PC-3 (cell line): ENCODE results near the gene MOB2. TPM values are rescaled to one million over a fixed set of nuclear protein-coding genes. Genes with fewer than 3 reads are reported as not detected.

Experiments used
- ATAC-seq: fragments of 200-7000 bp; cut with Tn5 transposase; 2 replicates; pipeline ENCODE4 v1.9.1; 2020; ENCODE audit warnings: mild to moderate bottlenecking, moderate library complexity
- BruUV-seq: library from RNA; stranded (reverse); fragments of 400-500 nt; replicated peaks from 2 replicates; lab custom pipeline; 2021; lab: Mats Ljungman, UMichigan
- CTCF ChIA-PET: fragments of 300-600 bp; sonication (Branson Sonifier 250); formaldehyde crosslinking; loops from one replicate; lab custom pipeline; 2022; ENCODE audit warnings: antibody characterized with exemption; lab: Charles Lee
- POLR2A ChIA-PET: fragments of 300-600 bp; sonication (Branson Sonifier 250); formaldehyde crosslinking; loops from one replicate; lab custom pipeline; 2022; ENCODE audit warnings: antibody characterized with exemption; ENCODE audit not compliant: unreplicated experiment; lab: Charles Lee
- DNase-seq: peaks from one replicate; pipeline ENCODE4 v3.0.0-alpha.2; 2015
- H2AFZ ChIP-seq: fragments of 300-600 bp; sonication (generic); 2 replicates; pipeline ENCODE4 v1.6.0; 2016; ENCODE audit warnings: antibody characterized with exemption, low read length
- H3F3A ChIP-seq: fragments of 300-600 bp; sonication (generic); one replicate; pipeline ENCODE4 v1.6.0; 2017; ENCODE audit warnings: antibody characterized with exemption, low read length, control low read depth, mild to moderate bottlenecking; ENCODE audit not compliant: unreplicated experiment
- H3K27ac ChIP-seq: fragments of 300-600 bp; sonication (generic); 2 replicates; pipeline ENCODE4 v1.5.1; 2016; ENCODE audit warnings: mild to moderate bottlenecking, low read length
- H3K27me3 ChIP-seq: fragments of 300-600 bp; sonication (generic); 2 replicates; pipeline ENCODE4 v1.6.1; 2016; ENCODE audit warnings: low read length, mixed read lengths
- H3K36me3 ChIP-seq: fragments of 300-600 bp; sonication (generic); 2 replicates; pipeline ENCODE4 v1.6.1; 2016; ENCODE audit warnings: low read depth, mixed run types, low read length, mixed read lengths
- H3K4me1 ChIP-seq: fragments of 300-600 bp; sonication (generic); 2 replicates; pipeline ENCODE4 v1.5.1; 2016; ENCODE audit warnings: low read length; ENCODE audit not compliant: insufficient read depth
- H3K4me2 ChIP-seq: fragments of 300-600 bp; sonication (generic); 2 replicates; pipeline ENCODE4 v1.6.0; 2016; ENCODE audit warnings: low read length
- H3K4me3 ChIP-seq: fragments of 300-600 bp; sonication (generic); 2 replicates; pipeline ENCODE4 v1.5.1; 2016; ENCODE audit warnings: mild to moderate bottlenecking, low read length, mixed read lengths
- H3K79me2 ChIP-seq: fragments of 300-600 bp; sonication (generic); 2 replicates; pipeline ENCODE4 v1.6.1; 2017; ENCODE audit warnings: low read length, mixed read lengths
- H3K9ac ChIP-seq: fragments of 300-600 bp; sonication (generic); 2 replicates; pipeline ENCODE4 v1.6.0; 2016; ENCODE audit warnings: mild to moderate bottlenecking, low read length
- H3K9me2 ChIP-seq: fragments of 300-600 bp; sonication (generic); replicated peaks from 2 replicates; pipeline ENCODE4 v1.6.1; 2016; ENCODE audit warnings: mixed run types, low read length, mixed read lengths
- H3K9me3 ChIP-seq: fragments of 300-600 bp; sonication (generic); 2 replicates; pipeline ENCODE4 v1.6.1; 2016; ENCODE audit warnings: low read length, mixed read lengths
- H4K20me1 ChIP-seq: fragments of 300-600 bp; sonication (generic); 2 replicates; pipeline ENCODE4 v1.6.1; 2016; ENCODE audit warnings: low read length, mixed read lengths
- EZH2 ChIP-seq: fragments of 300-600 bp; sonication (generic); IDR thresholded peaks from one replicate; pipeline ENCODE4 v1.6.1; 2017; ENCODE audit warnings: antibody characterized with exemption, mild to moderate bottlenecking, low read length; ENCODE audit not compliant: unreplicated experiment
- EZH2phosphoT487 ChIP-seq: fragments of 300-600 bp; sonication (generic); IDR thresholded peaks from 2 replicates; pipeline ENCODE4 v1.6.1; 2018; ENCODE audit warnings: mild to moderate bottlenecking, antibody characterized with exemption, low read length, borderline replicate concordance
- intact Hi-C: fragments of 100-400 bp; cut with micrococcal nuclease; formaldehyde crosslinking; loops from 2 replicates; pipeline ENCODE4 v1.9.0; 2023
- total RNA-seq: library from RNA; depleted of rRNA; stranded (reverse); fragments of >200 nt; gene quantifications from 2 replicates; pipeline ENCODE4 v1.2.3, GENCODE V29; 2014
- TF ChIP-seq, protein P1 (sequence below): fragments of 300-600 bp; sonication (generic); conservative IDR thresholded peaks from 2 replicates; pipeline ENCODE4 v1.5.1; 2017; ENCODE audit warnings: antibody characterized with exemption, low read depth, mild to moderate bottlenecking, low read length

MOB2 gene
- total RNA-seq, 1 experiment from 2014 or later: 31.0 TPM

DNA sequence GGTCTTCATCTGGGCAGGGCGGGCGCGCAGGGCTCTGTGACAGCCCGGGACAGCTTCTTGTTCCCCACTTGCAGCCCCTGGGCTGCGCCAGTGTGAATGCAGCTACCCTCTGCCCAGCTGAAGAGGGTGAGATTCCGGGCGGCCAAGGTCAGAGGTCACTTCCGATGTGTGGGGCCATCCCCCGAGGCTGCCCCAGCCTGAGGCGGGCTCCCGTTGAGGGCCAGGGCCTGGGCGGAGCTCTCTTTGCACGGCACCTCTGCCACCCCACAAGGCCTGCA, 23.9 kb downstream of the MOB2 start:
- POLR2A ChIA-PET: no interaction called here
- H3K9me2 ChIP-seq: no peaks in the 10 kb centered on the region
- H3F3A ChIP-seq: no peaks in the 10 kb centered on the region
- H3K79me2 ChIP-seq: no peaks in the 10 kb centered on the region
- H2AFZ ChIP-seq: no peak overlapping the region
- no peaks in the 10 kb centered on the region for H3K36me3 ChIP-seq
- no peaks in the 10 kb centered on the region for H4K20me1 ChIP-seq
- H3K4me1 ChIP-seq: no peaks in the 10 kb centered on the region
- CTCF ChIA-PET: no interaction called here
- intact Hi-C loops: no loop called here
- ATAC-seq: no peak
- no peak overlapping the region for H3K9ac ChIP-seq
- BruUV-seq: no TSS peak
- H3K27ac ChIP-seq: no peak overlapping the region
- H3K4me3 ChIP-seq: no peak overlapping the region
- H3K9me3 ChIP-seq: no peaks in the 10 kb centered on the region
- H3K27me3 ChIP-seq: no peaks in the 10 kb centered on the region
- TF ChIP-seq EZH2 (no peak), EZH2phosphoT487 (no peak)
- TF ChIP-seq, protein P1, sequence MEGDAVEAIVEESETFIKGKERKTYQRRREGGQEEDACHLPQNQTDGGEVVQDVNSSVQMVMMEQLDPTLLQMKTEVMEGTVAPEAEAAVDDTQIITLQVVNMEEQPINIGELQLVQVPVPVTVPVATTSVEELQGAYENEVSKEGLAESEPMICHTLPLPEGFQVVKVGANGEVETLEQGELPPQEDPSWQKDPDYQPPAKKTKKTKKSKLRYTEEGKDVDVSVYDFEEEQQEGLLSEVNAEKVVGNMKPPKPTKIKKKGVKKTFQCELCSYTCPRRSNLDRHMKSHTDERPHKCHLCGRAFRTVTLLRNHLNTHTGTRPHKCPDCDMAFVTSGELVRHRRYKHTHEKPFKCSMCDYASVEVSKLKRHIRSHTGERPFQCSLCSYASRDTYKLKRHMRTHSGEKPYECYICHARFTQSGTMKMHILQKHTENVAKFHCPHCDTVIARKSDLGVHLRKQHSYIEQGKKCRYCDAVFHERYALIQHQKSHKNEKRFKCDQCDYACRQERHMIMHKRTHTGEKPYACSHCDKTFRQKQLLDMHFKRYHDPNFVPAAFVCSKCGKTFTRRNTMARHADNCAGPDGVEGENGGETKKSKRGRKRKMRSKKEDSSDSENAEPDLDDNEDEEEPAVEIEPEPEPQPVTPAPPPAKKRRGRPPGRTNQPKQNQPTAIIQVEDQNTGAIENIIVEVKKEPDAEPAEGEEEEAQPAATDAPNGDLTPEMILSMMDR: no peak
- no peak overlapping the region for H3K4me2 ChIP-seq
- no peak for DNase-seq

DNA sequence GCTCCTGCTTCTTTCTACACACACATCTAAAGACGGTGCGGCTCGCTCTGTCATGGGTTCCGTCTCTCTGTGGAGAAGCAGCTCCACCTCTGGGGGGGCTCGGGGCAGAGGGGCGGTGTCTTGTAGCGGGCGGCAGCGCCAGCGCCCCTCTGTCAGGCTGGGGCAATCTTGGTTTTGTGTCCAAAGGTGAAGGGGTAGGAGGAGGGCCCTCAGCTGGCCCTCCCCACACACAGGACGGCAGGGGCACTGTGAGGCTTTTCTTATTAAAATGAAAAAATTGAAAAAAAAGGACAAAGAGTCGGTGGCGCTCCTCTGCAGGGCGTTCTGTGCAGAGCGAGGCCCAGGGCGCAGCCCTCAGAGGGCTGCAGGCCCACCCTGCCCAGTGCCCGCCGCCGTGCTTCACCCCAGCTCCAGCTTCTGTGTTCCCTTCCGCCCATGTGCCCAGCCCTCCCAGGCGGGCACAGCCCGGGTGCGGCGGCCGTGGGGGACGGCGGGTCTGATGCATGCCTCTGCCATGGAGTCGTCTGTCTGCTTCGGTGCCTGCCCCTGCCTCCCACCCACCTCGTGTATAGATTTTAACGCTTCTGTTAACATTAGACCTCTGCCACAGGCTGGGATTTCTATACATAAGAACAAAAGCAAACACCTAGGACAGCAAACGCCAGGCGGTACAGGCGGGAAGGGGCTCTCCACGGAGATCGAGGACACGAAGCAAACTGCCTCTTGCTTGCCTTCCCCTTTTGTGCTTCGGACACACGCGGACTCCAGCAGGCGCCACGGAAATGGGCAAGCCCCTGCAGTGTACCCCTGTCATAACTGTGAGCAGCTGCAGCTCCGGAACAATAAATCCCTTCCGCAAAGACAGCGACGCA, 24.5 kb downstream of the MOB2 start:
- no peaks in the 10 kb centered on the region for H3K36me3 ChIP-seq
- intact Hi-C loops: no loop called here
- H3K27ac ChIP-seq: no peak overlapping the region
- H3K9ac ChIP-seq: no peak overlapping the region
- no peak for TF ChIP-seq EZH2
- no peak for TF ChIP-seq EZH2phosphoT487
- TF ChIP-seq, protein P1: no peak
- no peaks in the 10 kb centered on the region for H4K20me1 ChIP-seq
- H3K4me1 ChIP-seq: no peaks in the 10 kb centered on the region
- no peaks in the 10 kb centered on the region for H3K9me3 ChIP-seq
- no peak overlapping the region for H2AFZ ChIP-seq
- ATAC-seq (no peak), DNase-seq (no peak)
- no peaks in the 10 kb centered on the region for H3K79me2 ChIP-seq
- no peaks in the 10 kb centered on the region for H3K27me3 ChIP-seq
- no peaks in the 10 kb centered on the region for H3K9me2 ChIP-seq
- H3K4me3 ChIP-seq: no peak overlapping the region
- ChIA-PET POLR2A (no interaction called here), CTCF (no interaction called here)
- no peak overlapping the region for H3K4me2 ChIP-seq
- no peaks in the 10 kb centered on the region for H3F3A ChIP-seq
- no TSS peak for BruUV-seq

- Histone ChIP-seq H3K27me3 (no peaks in the 10 kb centered on the region), H3F3A (no peaks in the 10 kb centered on the region), H4K20me1 (no peaks in the 10 kb centered on the region), H3K36me3 (no peaks in the 10 kb centered on the region), H3K4me3 (no peak overlapping the region), H3K4me1 (no peaks in the 10 kb centered on the region), H3K4me2 (no peak overlapping the region), H3K9ac (no peak overlapping the region), H3K79me2 (no peaks in the 10 kb centered on the region), H3K9me3 (no peaks in the 10 kb centered on the region), H2AFZ (no peak overlapping the region), H3K27ac (no peak overlapping the region), H3K9me2 (no peaks in the 10 kb centered on the region)
- no TSS peak for BruUV-seq
- TF ChIP-seq EZH2phosphoT487 (no peak), EZH2 (no peak)
- TF ChIP-seq, protein P1: no peak
- no peak for DNase-seq
- no peak for ATAC-seq
- POLR2A ChIA-PET: no interaction called here
- intact Hi-C loops: no loop called here
- CTCF ChIA-PET: no interaction called here
Observed at GRCh38 chr11:1460986-1461825, 25.4 kb downstream of the MOB2 start.
